ENCODE measurements around the gene GPR137.

- TF ChIP-seq CTCF (IDR thresholded peaks at IDR 0.05; ENCODE audit: poor library complexity, severe bottlenecking) = no peak
- no peak for TF ChIP-seq EZH2 (IDR thresholded peaks at IDR 0.05; ENCODE audit: borderline replicate concordance, insufficient read depth, low read length, poor library complexity, severe bottlenecking)
Measured at GRCh38 chr11:64312947-64313346, 27.3 kb downstream of the GPR137 start.

Data from neural cell (in vitro differentiated cells).